HepG2 (cell line): ENCODE data around the gene PAXIP1. TPM values are rescaled to one million over a fixed set of nuclear protein-coding genes. Genes with fewer than 3 reads are reported as not detected.
A peak's percentile ranks its signal among the peaks of the same experiment; 100 is the strongest.

ENCODE experiments used
- CBX1 ChIP-seq: IDR thresholded peaks from one replicate; pipeline ENCODE4 v1.6.1; 2016; ENCODE audit warnings: antibody characterized with exemption, low read depth
- CENPBD1 ChIP-seq: sonication (generic); formaldehyde crosslinking; IDR thresholded peaks from 2 replicates; pipeline ENCODE4 v1.8.0; 2022; ENCODE audit warnings: missing genetic modification reagents, low read depth, mild to moderate bottlenecking, borderline replicate concordance
- GABPA ChIP-seq, 2 experiments: IDR thresholded peaks; 2 replicates each; pipeline ENCODE4 v1.6.1; 2011 to 2016; ENCODE audit warnings: low read depth in 2 of 2, low read length in 1 of 2, missing biosample characterization in 1 of 2, missing genetic modification characterization in 1 of 2
- KDM4B ChIP-seq: sonication (generic); formaldehyde crosslinking; IDR thresholded peaks from 2 replicates; pipeline ENCODE4 v1.4.0; 2020; ENCODE audit warnings: missing genetic modification reagents
- MTERF4 ChIP-seq: sonication (generic); formaldehyde crosslinking; IDR thresholded peaks from 2 replicates; pipeline ENCODE4 v1.8.0; 2023; ENCODE audit warnings: mild to moderate bottlenecking, missing genetic modification reagents
- MTF2 ChIP-seq: sonication (generic); formaldehyde crosslinking; IDR thresholded peaks from 2 replicates; pipeline ENCODE4 v1.5.0; 2020; ENCODE audit warnings: missing genetic modification reagents, borderline replicate concordance
- NR2C2 ChIP-seq: sonication (generic); formaldehyde crosslinking; IDR thresholded peaks from 2 replicates; pipeline ENCODE4 v1.4.0; 2020; ENCODE audit warnings: missing genetic modification reagents, mild to moderate bottlenecking, moderate library complexity, borderline replicate concordance
- POLR2G ChIP-seq: fragments of 200-400 bp; formaldehyde crosslinking; IDR thresholded peaks from 2 replicates; pipeline ENCODE4 v1.6.1; 2018; ENCODE audit warnings: mild to moderate bottlenecking, low read depth, low read length, moderate library complexity
- PRMT3 ChIP-seq: sonication (generic); formaldehyde crosslinking; IDR thresholded peaks from 2 replicates; pipeline ENCODE4 v1.8.1; 2022; ENCODE audit warnings: low read depth, mild to moderate bottlenecking, moderate library complexity, missing genetic modification reagents, borderline replicate concordance
- SMARCC2 ChIP-seq: fragments of 450-650 bp; IDR thresholded peaks from 2 replicates; pipeline ENCODE4 v1.6.1; 2017; ENCODE audit warnings: antibody characterized with exemption, mild to moderate bottlenecking
- STAT5B ChIP-seq: sonication (generic); formaldehyde crosslinking; IDR thresholded peaks from 2 replicates; pipeline ENCODE4 v1.4.0; 2020; ENCODE audit warnings: missing genetic modification reagents
- THRA ChIP-seq: sonication (generic); formaldehyde crosslinking; IDR thresholded peaks from 2 replicates; pipeline ENCODE4 v1.4.0; 2020; ENCODE audit warnings: missing genetic modification reagents, borderline replicate concordance
- ZBTB33 ChIP-seq: sonication (generic); formaldehyde crosslinking; IDR thresholded peaks from 2 replicates; pipeline ENCODE4 v1.4.0; 2020; ENCODE audit warnings: missing genetic modification reagents
- ZNF138 ChIP-seq: sonication (generic); formaldehyde crosslinking; IDR thresholded peaks from 2 replicates; pipeline ENCODE4 v1.5.0; 2020; ENCODE audit warnings: mild to moderate bottlenecking, low read depth, missing genetic modification reagents
- ZNF20 ChIP-seq: sonication (generic); formaldehyde crosslinking; IDR thresholded peaks from 2 replicates; pipeline ENCODE4 v1.4.0; 2020; ENCODE audit warnings: mild to moderate bottlenecking, moderate library complexity, missing genetic modification reagents
- ZNF501 ChIP-seq: sonication (generic); formaldehyde crosslinking; IDR thresholded peaks from 2 replicates; pipeline ENCODE4 v1.5.1; 2020; ENCODE audit warnings: mild to moderate bottlenecking, moderate library complexity, missing genetic modification reagents
- ZNF549 ChIP-seq: sonication (generic); formaldehyde crosslinking; IDR thresholded peaks from 2 replicates; pipeline ENCODE4 v1.5.0; 2020; ENCODE audit warnings: missing genetic modification reagents
- polyA plus RNA-seq, 8 experiments: library from polyadenylated mRNA; depleted of rRNA in 3 of 8; stranded (reverse) in 7 of 8; unstranded in 1 of 8; fragments of >200 nt; fragmentation: Illumina TruSeq in 4 of 8; extraction: Trizol in 4 of 8; gene quantifications; 2 replicates each; pipeline versions ENCODE4 v1.2.1 to v1.2.3, GENCODE V29; 2011 to 2016; ENCODE audit warnings: low read depth in 4 of 8, missing spikeins in 1 of 8, mixed read lengths in 1 of 8; ENCODE audit not compliant: insufficient read depth in 1 of 8
- total RNA-seq, 5 experiments: library from RNA; depleted of rRNA; stranded (reverse); fragments of >200 nt; fragmentation: Illumina TruSeq; extraction: Trizol; gene quantifications; 2 replicates each; pipeline ENCODE4 v1.2.3, GENCODE V29; 2016; ENCODE audit warnings: low read depth in 1 of 5
- TF ChIP-seq, protein P1 (sequence below): sonication (generic); formaldehyde crosslinking; IDR thresholded peaks from 2 replicates; pipeline ENCODE4 v1.5.0; 2020; ENCODE audit warnings: missing genetic modification reagents
- TF ChIP-seq, protein P2 (sequence below): sonication (generic); formaldehyde crosslinking; IDR thresholded peaks from 2 replicates; pipeline ENCODE4 v1.5.0; 2020; ENCODE audit warnings: mild to moderate bottlenecking, missing genetic modification reagents

The PAXIP1 gene
- total and polyA plus RNA-seq, 2 of the 13 experiments (the other 11 are each of a cell fraction or from before 2014, with no cell fraction given), result 11.6 to 16.2 TPM

DNA sequence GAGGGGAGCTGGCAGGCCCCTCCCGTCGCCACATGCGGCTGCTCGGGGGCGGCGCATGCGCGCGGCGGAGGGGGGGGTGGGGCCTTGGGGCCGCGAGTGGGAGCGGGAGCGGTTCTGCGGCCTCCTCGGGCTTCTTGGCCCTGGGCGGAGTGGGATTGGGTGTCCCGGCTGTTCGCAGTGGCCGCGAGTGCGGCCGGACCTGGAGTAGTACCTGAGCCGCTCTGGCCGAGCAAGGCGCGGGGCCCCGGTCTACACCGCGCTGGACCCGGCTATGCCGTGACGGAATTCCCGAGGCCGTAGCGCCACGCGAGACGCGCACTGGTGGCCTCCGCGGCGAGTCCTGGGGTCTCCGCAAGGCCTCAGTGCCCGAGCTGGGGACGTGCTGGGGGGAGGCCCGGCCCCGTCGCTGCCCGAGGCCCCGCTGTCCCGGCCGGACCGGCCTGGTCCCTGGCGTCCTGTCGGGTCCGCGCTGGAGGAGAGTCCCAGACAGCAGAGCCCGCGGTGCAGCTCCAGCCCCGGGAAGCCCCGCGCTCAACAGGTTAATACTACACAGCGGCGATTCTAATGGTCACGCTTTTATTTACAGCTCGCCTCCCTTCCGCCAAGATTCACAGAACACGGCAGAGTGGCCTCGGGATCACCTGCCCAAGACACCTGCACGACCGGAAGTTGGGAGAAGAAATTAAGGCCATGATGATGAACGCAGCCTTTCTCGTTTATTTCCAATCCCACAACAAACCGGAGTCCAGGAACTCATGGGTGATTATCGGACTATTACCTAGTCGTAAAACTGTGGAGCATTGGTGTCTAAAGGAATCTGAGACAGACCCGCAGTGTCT, 671 bp upstream of the PAXIP1 start (continued):
- peak; percentile 41; the same call in 1 of the 2 replicates for TF ChIP-seq THRA (CRISPR knock-in tag)
- peak; percentile 68; the same call in 1 of the 2 replicates for TF ChIP-seq ZNF20 (CRISPR knock-in tag)
- TF ChIP-seq, protein P1, sequence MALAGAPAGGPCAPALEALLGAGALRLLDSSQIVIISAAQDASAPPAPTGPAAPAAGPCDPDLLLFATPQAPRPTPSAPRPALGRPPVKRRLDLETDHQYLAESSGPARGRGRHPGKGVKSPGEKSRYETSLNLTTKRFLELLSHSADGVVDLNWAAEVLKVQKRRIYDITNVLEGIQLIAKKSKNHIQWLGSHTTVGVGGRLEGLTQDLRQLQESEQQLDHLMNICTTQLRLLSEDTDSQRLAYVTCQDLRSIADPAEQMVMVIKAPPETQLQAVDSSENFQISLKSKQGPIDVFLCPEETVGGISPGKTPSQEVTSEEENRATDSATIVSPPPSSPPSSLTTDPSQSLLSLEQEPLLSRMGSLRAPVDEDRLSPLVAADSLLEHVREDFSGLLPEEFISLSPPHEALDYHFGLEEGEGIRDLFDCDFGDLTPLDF (CRISPR knock-in tag), result peak; percentile 52
- TF ChIP-seq ZBTB33, result no peak
- TF ChIP-seq GABPA (IDR thresholded peaks at IDR 0.05; ENCODE audit: low read depth, low read length), result no peak
- TF ChIP-seq GABPA (CRISPR knock-in tag; IDR thresholded peaks at IDR 0.05; ENCODE audit: low read depth), result peak; percentile 59; the same call in 1 of the 2 replicates
- TF ChIP-seq NR2C2 (CRISPR knock-in tag), result 0 out of 2 replicates have a peak, but pooled peaks have one; percentile 28
- 0 out of 2 replicates have a peak, but pooled peaks have one; percentile 66 for TF ChIP-seq ZNF138 (CRISPR knock-in tag)
- peak; percentile 86 for TF ChIP-seq POLR2G
- 0 out of 2 replicates have a peak, but pooled peaks have one; percentile 68 for TF ChIP-seq MTERF4 (CRISPR knock-in tag)
- no peak for TF ChIP-seq CBX1
- TF ChIP-seq, protein P2, sequence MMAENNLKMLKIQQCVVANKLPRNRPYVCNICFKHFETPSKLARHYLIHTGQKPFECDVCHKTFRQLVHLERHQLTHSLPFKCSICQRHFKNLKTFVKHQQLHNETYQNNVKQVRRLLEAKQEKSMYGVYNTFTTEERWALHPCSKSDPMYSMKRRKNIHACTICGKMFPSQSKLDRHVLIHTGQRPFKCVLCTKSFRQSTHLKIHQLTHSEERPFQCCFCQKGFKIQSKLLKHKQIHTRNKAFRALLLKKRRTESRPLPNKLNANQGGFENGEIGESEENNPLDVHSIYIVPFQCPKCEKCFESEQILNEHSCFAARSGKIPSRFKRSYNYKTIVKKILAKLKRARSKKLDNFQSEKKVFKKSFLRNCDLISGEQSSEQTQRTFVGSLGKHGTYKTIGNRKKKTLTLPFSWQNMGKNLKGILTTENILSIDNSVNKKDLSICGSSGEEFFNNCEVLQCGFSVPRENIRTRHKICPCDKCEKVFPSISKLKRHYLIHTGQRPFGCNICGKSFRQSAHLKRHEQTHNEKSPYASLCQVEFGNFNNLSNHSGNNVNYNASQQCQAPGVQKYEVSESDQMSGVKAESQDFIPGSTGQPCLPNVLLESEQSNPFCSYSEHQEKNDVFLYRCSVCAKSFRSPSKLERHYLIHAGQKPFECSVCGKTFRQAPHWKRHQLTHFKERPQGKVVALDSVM (CRISPR knock-in tag), result no peak; the same call in 1 of the 2 replicates
- peak; percentile 32; the same call in 1 of the 2 replicates for TF ChIP-seq KDM4B (CRISPR knock-in tag)
- TF ChIP-seq PRMT3 (CRISPR knock-in tag), result 0 out of 2 replicates have a peak, but pooled peaks have one; percentile 46
- TF ChIP-seq MTF2, result no peak; the same call in 1 of the 2 replicates
- TF ChIP-seq ZNF501 (CRISPR knock-in tag), result peak; percentile 64; the same call in 1 of the 2 replicates
- no peak for TF ChIP-seq CENPBD1 (CRISPR knock-in tag)
- no peak for TF ChIP-seq SMARCC2
- no peak for TF ChIP-seq ZNF549 (CRISPR knock-in tag)
- TF ChIP-seq STAT5B (CRISPR knock-in tag), result peak; percentile 75; the same call in 1 of the 2 replicates
